ENCODE measurements around the gene USP4.

- TF ChIP-seq RNF2 (conservative IDR thresholded peaks at IDR 0.05; ENCODE audit: low read depth) (no peak), EZH2 (conservative IDR thresholded peaks at IDR 0.05; ENCODE audit: low read depth, low read length) (no peak), ZNF577 (CRISPR knock-in tag; IDR thresholded peaks at IDR 0.05; ENCODE audit: borderline replicate concordance, low read depth) (no peak), ARHGAP35 (CRISPR knock-in tag; IDR thresholded peaks at IDR 0.05; ENCODE audit: borderline replicate concordance) (no peak), EP300 (IDR thresholded peaks at IDR 0.05; ENCODE audit: low read depth in 2 of 2, low read length in 2 of 2) (no peak), EP300 (CRISPR knock-in tag; IDR thresholded peaks at IDR 0.05; ENCODE audit: borderline replicate concordance) (no peak), TGIF2 (CRISPR knock-in tag; IDR thresholded peaks at IDR 0.05) (no peak), NCOA2 (CRISPR knock-in tag; IDR thresholded peaks at IDR 0.05) (no peak), POLR2AphosphoS5 (IDR thresholded peaks at IDR 0.05; ENCODE audit: low read depth, low read length) (no peak), SRSF1 (optimal IDR thresholded peaks at IDR 0.05; ENCODE audit: low read depth, low read length) (no peak), SIX1 (CRISPR knock-in tag; IDR thresholded peaks at IDR 0.05; ENCODE audit: borderline replicate concordance) (no peak), ARNTL (CRISPR knock-in tag; IDR thresholded peaks at IDR 0.05) (no peak), CTCF (CRISPR knock-in tag; IDR thresholded peaks at IDR 0.05) (no peak)
Measured at GRCh38 chr3:49383387-49383786, 43.5 kb upstream of the USP4 start.

All from HepG2 (cell line).